BE2C (cell line): ENCODE measurements around the gene PTK7.

Source experiments
- DNase-seq: peaks from one replicate; pipeline ENCODE4 v3.0.0-alpha.2; 2020
- H3K27me3 ChIP-seq: fragments of 250-450 bp; sonication (Bioruptor Pico); 2 replicates; pipeline ENCODE4 v1.5.1; 2020; ENCODE audit warnings: mild to moderate bottlenecking
- H3K36me3 ChIP-seq: fragments of 250-450 bp; sonication (Bioruptor Pico); 2 replicates; pipeline ENCODE4 v1.5.1; 2020; ENCODE audit warnings: mild to moderate bottlenecking
- H3K4me1 ChIP-seq: fragments of 250-450 bp; sonication (Bioruptor Pico); 2 replicates; pipeline ENCODE4 v1.5.1; 2020
- H3K4me3 ChIP-seq: 2 replicates; pipeline ENCODE4 v1.5.1; 2011; ENCODE audit warnings: low read depth, low read length
- H3K9me3 ChIP-seq: fragments of 250-450 bp; sonication (Bioruptor Pico); 2 replicates; pipeline ENCODE4 v1.5.1; 2020
- TF ChIP-seq, protein P1 (sequence below): IDR thresholded peaks from 2 replicates; pipeline ENCODE4 v1.5.1; 2012; ENCODE audit warnings: mild to moderate bottlenecking, low read depth, low read length

Gene PTK7

DNA sequence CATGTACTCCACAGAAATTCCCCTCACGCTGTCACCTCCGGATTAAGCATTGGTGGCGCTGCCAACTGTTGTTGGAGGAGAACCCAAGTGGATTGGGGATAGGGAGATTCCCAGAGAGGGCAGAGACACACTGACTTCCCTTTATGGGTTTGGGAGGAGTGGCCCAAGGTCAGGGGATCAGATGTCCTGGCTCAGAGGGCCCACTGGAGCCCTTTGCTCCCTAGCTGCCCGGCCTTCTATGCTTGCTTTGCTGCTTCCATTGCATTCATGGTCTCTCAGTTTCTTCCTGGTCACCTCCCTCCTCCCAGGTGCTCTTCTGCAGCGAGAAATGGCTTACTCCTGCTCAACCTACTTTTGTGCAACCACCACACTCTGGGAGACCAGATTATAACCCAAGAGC, 120.2 kb downstream of the PTK7 start:
- Histone ChIP-seq H3K36me3 (peaks cover 4% of the 10 kb centered on the region; the same call in 1 of the 2 replicates), H3K4me3 (no peak overlapping the region)
- no peak for DNase-seq

DNA sequence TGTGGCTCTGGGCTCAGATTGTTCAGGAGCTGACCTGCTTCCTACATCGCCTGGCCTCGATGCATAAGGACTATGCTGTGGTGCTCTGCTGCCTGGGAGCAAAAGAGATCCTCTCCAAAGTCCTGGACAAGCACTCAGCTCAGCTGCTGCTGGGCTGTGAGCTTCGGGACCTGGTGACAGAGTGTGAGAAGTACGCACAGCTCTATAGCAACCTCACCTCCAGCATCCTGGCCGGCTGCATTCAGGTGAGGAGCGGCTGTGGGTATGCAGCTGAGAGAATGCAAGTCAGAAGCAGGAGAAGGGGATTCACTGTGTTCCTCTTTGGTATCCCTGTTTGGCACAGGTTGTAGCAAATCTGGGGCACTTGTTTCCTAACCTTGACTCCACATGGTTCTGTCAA, 123.8 kb downstream of the PTK7 start:
- H3K4me3 ChIP-seq: no peak overlapping the region
- TF ChIP-seq, protein P1, sequence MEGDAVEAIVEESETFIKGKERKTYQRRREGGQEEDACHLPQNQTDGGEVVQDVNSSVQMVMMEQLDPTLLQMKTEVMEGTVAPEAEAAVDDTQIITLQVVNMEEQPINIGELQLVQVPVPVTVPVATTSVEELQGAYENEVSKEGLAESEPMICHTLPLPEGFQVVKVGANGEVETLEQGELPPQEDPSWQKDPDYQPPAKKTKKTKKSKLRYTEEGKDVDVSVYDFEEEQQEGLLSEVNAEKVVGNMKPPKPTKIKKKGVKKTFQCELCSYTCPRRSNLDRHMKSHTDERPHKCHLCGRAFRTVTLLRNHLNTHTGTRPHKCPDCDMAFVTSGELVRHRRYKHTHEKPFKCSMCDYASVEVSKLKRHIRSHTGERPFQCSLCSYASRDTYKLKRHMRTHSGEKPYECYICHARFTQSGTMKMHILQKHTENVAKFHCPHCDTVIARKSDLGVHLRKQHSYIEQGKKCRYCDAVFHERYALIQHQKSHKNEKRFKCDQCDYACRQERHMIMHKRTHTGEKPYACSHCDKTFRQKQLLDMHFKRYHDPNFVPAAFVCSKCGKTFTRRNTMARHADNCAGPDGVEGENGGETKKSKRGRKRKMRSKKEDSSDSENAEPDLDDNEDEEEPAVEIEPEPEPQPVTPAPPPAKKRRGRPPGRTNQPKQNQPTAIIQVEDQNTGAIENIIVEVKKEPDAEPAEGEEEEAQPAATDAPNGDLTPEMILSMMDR: no peak
- H3K27me3 ChIP-seq: no peaks in the 10 kb centered on the region
- no peak for DNase-seq
- peaks cover 4% of the 10 kb centered on the region; the same call in 1 of the 2 replicates for H3K36me3 ChIP-seq
- H3K9me3 ChIP-seq: no peaks in the 10 kb centered on the region
- no peaks in the 10 kb centered on the region for H3K4me1 ChIP-seq

More for the DNA sequence above, 120.2 kb downstream of the PTK7 start:
- TF ChIP-seq, protein P1: no peak
- H3K4me1 ChIP-seq: no peaks in the 10 kb centered on the region
- H3K27me3 ChIP-seq: no peaks in the 10 kb centered on the region
- H3K9me3 ChIP-seq: no peaks in the 10 kb centered on the region

DNA sequence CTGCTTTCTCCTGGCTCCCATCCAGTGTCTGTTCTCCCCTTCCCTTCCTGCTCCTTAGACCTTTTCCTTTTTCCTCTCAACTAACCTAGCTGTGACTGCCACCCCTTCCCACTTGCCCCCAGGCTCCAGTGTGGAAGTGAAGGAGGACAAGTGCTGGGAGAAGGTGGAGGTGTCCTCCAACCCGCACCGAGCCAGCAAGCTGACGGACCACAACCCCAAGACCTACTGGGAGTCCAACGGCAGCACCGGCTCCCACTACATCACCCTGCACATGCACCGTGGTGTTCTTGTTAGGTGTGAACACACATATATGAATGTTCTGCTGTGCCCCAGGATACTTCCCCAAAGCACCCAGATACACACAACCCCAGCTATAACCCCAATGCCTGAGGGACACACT, 124.4 kb downstream of the PTK7 start:
- no peak for DNase-seq
- Histone ChIP-seq H3K4me3 (no peak overlapping the region), H3K27me3 (no peaks in the 10 kb centered on the region), H3K4me1 (no peaks in the 10 kb centered on the region), H3K36me3 (peaks cover 4% of the 10 kb centered on the region; the same call in 1 of the 2 replicates), H3K9me3 (no peaks in the 10 kb centered on the region)
- TF ChIP-seq, protein P1: no peak

DNA sequence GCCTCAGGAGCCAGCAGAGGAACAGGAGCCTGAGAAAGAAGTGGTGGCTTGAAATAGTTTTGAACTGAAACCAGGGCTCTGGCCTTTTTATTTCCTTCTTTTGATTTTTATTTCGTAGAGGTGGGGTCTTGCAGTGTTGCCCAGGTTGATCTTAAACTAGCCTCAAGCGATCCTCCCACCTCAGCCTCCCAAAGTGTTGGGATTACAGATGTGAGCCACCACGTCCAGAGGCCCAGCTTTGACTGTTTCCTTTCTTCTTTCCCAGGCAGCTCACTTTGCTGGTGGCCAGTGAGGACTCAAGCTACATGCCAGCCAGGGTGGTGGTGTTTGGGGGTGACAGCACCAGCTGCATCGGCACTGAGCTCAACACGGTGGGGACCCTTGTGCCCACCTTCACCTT, 126.3 kb downstream of the PTK7 start:
- no peaks in the 10 kb centered on the region for H3K36me3 ChIP-seq
- H3K4me3 ChIP-seq: no peak overlapping the region
- no peaks in the 10 kb centered on the region for H3K4me1 ChIP-seq
- TF ChIP-seq, protein P1: no peak
- DNase-seq: no peak
- no peaks in the 10 kb centered on the region for H3K9me3 ChIP-seq
- H3K27me3 ChIP-seq: no peaks in the 10 kb centered on the region

DNA sequence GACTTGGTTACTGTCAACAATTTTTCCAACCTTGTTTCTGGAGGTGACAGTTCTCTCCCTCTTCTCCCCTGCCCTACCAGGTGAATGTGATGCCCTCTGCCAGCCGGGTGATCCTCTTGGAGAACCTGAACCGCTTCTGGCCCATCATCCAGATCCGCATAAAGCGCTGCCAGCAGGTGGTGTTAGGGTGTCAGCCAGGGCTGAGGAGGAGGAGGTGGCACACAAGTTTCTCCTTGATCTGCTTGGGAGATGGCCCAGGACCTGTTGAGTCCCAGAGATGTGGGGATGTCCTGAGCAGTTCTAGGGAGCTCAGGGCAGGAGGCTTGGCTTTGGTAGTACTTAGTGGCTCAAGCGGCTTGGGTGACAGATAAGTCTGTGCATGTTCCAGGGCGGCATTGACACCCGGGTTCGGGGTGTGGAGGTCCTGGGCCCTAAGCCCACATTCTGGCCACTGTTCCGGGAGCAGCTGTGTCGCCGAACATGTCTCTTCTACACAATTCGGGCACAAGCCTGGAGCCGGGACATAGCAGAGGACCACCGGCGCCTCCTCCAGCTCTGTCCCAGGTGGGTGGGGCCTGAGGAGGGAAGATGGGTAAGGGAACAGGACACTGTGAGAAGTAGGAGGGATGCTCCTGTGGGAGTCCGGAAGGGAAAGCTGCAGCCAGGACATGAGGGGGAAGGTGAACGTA, 127.1 kb downstream of the PTK7 start:
- Histone ChIP-seq H3K4me3 (no peak overlapping the region), H3K27me3 (no peaks in the 10 kb centered on the region), H3K9me3 (no peaks in the 10 kb centered on the region), H3K36me3 (no peaks in the 10 kb centered on the region), H3K4me1 (no peaks in the 10 kb centered on the region)
- no peak for DNase-seq
- TF ChIP-seq, protein P1: no peak

DNA sequence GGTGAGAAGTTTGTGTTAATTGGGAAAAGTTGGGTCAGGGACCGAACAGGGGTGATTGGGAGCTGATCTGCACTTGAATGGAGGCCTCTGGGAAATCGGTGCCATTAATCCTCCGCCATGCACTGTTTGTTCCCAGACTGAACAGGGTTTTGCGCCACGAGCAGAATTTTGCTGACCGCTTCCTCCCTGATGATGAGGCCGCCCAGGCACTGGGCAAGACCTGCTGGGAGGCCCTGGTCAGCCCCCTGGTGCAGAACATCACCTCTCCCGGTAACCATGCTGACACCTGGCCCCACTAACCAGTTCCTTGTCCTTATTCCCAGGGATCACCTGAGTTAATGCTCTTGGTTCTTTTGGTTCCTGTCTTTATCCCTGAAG, 127.6 kb downstream of the PTK7 start:
- Histone ChIP-seq H3K9me3 (no peaks in the 10 kb centered on the region), H3K36me3 (no peaks in the 10 kb centered on the region), H3K4me3 (no peak overlapping the region), H3K4me1 (no peaks in the 10 kb centered on the region), H3K27me3 (no peaks in the 10 kb centered on the region)
- TF ChIP-seq, protein P1: no peak
- DNase-seq: no peak
